Measurements from ENCODE around the gene EMP1.
A peak's percentile ranks its signal among the peaks of the same experiment; 100 is the strongest.

EMP1 gene

GRCh38 chr12:13208533-13209435 is 12.3 kb downstream of the EMP1 start:
- no peak for DNase-seq
- H3K9me3 Mint-ChIP-seq, result no peaks in the 10 kb centered on the region
- no peak for ATAC-seq (replicated peaks)
- H3K36me3 Mint-ChIP-seq (ENCODE audit: insufficient read depth), result peaks cover 2% of the 10 kb centered on the region
- peaks cover 9 to 11% of the 10 kb centered on the region in 2 donors for H3K4me1 Mint-ChIP-seq (ENCODE audit: low read depth in 2 of 2)
- H3K4me3 Mint-ChIP-seq, result no peak overlapping the region
- H3K27ac Mint-ChIP-seq, result no peak overlapping the region
- peaks cover 27 to 38% of the 10 kb centered on the region in 2 donors for H3K27me3 Mint-ChIP-seq

- peaks cover 2% of the 10 kb centered on the region for H3K36me3 Mint-ChIP-seq (ENCODE audit: insufficient read depth)
- no peak for DNase-seq
- H3K4me3 Mint-ChIP-seq, result no peak overlapping the region
- ATAC-seq (replicated peaks), result no peak
- peaks cover 27 to 34% of the 10 kb centered on the region in 2 donors for H3K27me3 Mint-ChIP-seq
- peak overlapping the region in 1 of 2 donors; percentile 15 for H3K27ac Mint-ChIP-seq
- H3K9me3 Mint-ChIP-seq, result no peaks in the 10 kb centered on the region
- H3K4me1 Mint-ChIP-seq (ENCODE audit: low read depth in 2 of 2), result peaks cover 9 to 11% of the 10 kb centered on the region in 2 donors
Measured at GRCh38 chr12:13209436-13210235, 13.1 kb downstream of the EMP1 start.

GRCh38 chr12:13210236-13211190 is 14.0 kb downstream of the EMP1 start:
- H3K9me3 Mint-ChIP-seq, result no peaks in the 10 kb centered on the region
- no peak for DNase-seq
- H3K36me3 Mint-ChIP-seq (ENCODE audit: insufficient read depth), result peaks cover 2% of the 10 kb centered on the region
- no peak for ATAC-seq (replicated peaks)
- H3K27me3 Mint-ChIP-seq, result peaks cover 27 to 33% of the 10 kb centered on the region in 2 donors
- peaks cover 9 to 11% of the 10 kb centered on the region in 2 donors for H3K4me1 Mint-ChIP-seq (ENCODE audit: low read depth in 2 of 2)
- no peak overlapping the region for H3K27ac Mint-ChIP-seq
- no peak overlapping the region for H3K4me3 Mint-ChIP-seq

GRCh38 chr12:13211191-13211858 is 14.8 kb downstream of the EMP1 start:
- no peaks in the 10 kb centered on the region for H3K9me3 Mint-ChIP-seq
- H3K4me1 Mint-ChIP-seq (ENCODE audit: low read depth in 2 of 2), result peaks cover 8 to 10% of the 10 kb centered on the region in 2 donors
- H3K27me3 Mint-ChIP-seq, result peaks cover 24 to 33% of the 10 kb centered on the region in 2 donors
- ATAC-seq (replicated peaks), result no peak
- H3K36me3 Mint-ChIP-seq (ENCODE audit: insufficient read depth), result no peaks in the 10 kb centered on the region
- H3K27ac Mint-ChIP-seq, result peak overlapping the region in 1 of 2 donors; percentile 4
- peak overlapping the region; percentile 28 to 32 for H3K4me3 Mint-ChIP-seq
- no peak for DNase-seq

GRCh38 chr12:13211859-13212664 is 15.5 kb downstream of the EMP1 start:
- DNase-seq (peak; percentile 68 to 76 (median 69)), ATAC-seq (replicated peaks) (peak; percentile 77)
- H3K4me3 Mint-ChIP-seq, result peak overlapping the region; percentile 28 to 32
- no peaks in the 10 kb centered on the region for H3K36me3 Mint-ChIP-seq (ENCODE audit: insufficient read depth)
- H3K27me3 Mint-ChIP-seq, result peaks cover 20 to 33% of the 10 kb centered on the region in 2 donors
- no peaks in the 10 kb centered on the region for H3K9me3 Mint-ChIP-seq
- peak overlapping the region; percentile 4 to 61 for H3K27ac Mint-ChIP-seq
- H3K4me1 Mint-ChIP-seq (ENCODE audit: low read depth in 2 of 2), result peaks cover 5 to 6% of the 10 kb centered on the region in 2 donors

GRCh38 chr12:13215056-13215455 is 18.5 kb downstream of the EMP1 start:
- H3K9me3 Mint-ChIP-seq, result no peaks in the 10 kb centered on the region
- H3K36me3 Mint-ChIP-seq (ENCODE audit: insufficient read depth), result no peaks in the 10 kb centered on the region
- H3K27me3 Mint-ChIP-seq, result peaks cover 7 to 26% of the 10 kb centered on the region in 2 donors
- ATAC-seq (replicated peaks) (no peak), DNase-seq (no peak)
- H3K4me3 Mint-ChIP-seq, result no peak overlapping the region
- H3K4me1 Mint-ChIP-seq (ENCODE audit: low read depth in 2 of 2), result peaks cover 5 to 6% of the 10 kb centered on the region in 2 donors
- no peak overlapping the region for H3K27ac Mint-ChIP-seq

GRCh38 chr12:13218641-13219040 is 22.1 kb downstream of the EMP1 start:
- DNase-seq (no peak), ATAC-seq (replicated peaks) (no peak)
- H3K4me1 Mint-ChIP-seq (ENCODE audit: low read depth in 2 of 2), result no peaks in the 10 kb centered on the region
- no peak overlapping the region for H3K27ac Mint-ChIP-seq
- H3K36me3 Mint-ChIP-seq (ENCODE audit: insufficient read depth), result no peaks in the 10 kb centered on the region
- no peak overlapping the region for H3K4me3 Mint-ChIP-seq
- no peaks in the 10 kb centered on the region for H3K9me3 Mint-ChIP-seq
- peaks cover 22 to 31% of the 10 kb centered on the region in 2 donors for H3K27me3 Mint-ChIP-seq

- Mint-ChIP-seq H3K9me3 (no peaks in the 10 kb centered on the region), H3K4me1 (ENCODE audit: low read depth in 2 of 2) (no peaks in the 10 kb centered on the region), H3K36me3 (ENCODE audit: insufficient read depth) (no peaks in the 10 kb centered on the region), H3K4me3 (no peak overlapping the region), H3K27me3 (peaks cover 29 to 30% of the 10 kb centered on the region in 2 donors), H3K27ac (no peak overlapping the region)
- DNase-seq, result no peak
- no peak for ATAC-seq (replicated peaks)
Measured at GRCh38 chr12:13219320-13219719, 22.8 kb downstream of the EMP1 start.

- Mint-ChIP-seq H3K4me1 (ENCODE audit: low read depth in 2 of 2) (no peaks in the 10 kb centered on the region), H3K4me3 (no peak overlapping the region), H3K36me3 (ENCODE audit: insufficient read depth) (no peaks in the 10 kb centered on the region), H3K9me3 (no peaks in the 10 kb centered on the region), H3K27me3 (peaks cover 30 to 38% of the 10 kb centered on the region in 2 donors), H3K27ac (no peak overlapping the region)
- ATAC-seq (replicated peaks) (no peak), DNase-seq (no peak)
Measured at GRCh38 chr12:13220838-13221237, 24.3 kb downstream of the EMP1 start.

GRCh38 chr12:13222076-13222475 is 25.6 kb downstream of the EMP1 start:
- Mint-ChIP-seq H3K36me3 (ENCODE audit: insufficient read depth) (no peaks in the 10 kb centered on the region), H3K27me3 (peaks cover 36 to 49% of the 10 kb centered on the region in 2 donors), H3K4me1 (ENCODE audit: low read depth in 2 of 2) (no peaks in the 10 kb centered on the region), H3K27ac (no peak overlapping the region), H3K4me3 (no peak overlapping the region), H3K9me3 (no peaks in the 10 kb centered on the region)
- no peak for ATAC-seq (replicated peaks)
- no peak for DNase-seq

GRCh38 chr12:13223179-13223804 is 26.8 kb downstream of the EMP1 start:
- ATAC-seq (replicated peaks) (no peak), DNase-seq (no peak)
- peaks cover 46 to 58% of the 10 kb centered on the region in 2 donors for H3K27me3 Mint-ChIP-seq
- H3K9me3 Mint-ChIP-seq, result no peaks in the 10 kb centered on the region
- H3K36me3 Mint-ChIP-seq (ENCODE audit: insufficient read depth), result no peaks in the 10 kb centered on the region
- no peaks in the 10 kb centered on the region for H3K4me1 Mint-ChIP-seq (ENCODE audit: low read depth in 2 of 2)
- H3K27ac Mint-ChIP-seq, result no peak overlapping the region
- H3K4me3 Mint-ChIP-seq, result no peak overlapping the region

Data from effector memory CD8-positive, alpha-beta T cell (primary cell).